Cerebellar cortex (tissue), 1 donor: Measurements from ENCODE around the gene MNAT1.

Experiments
- DNase-seq: peaks from one replicate; pipeline ENCODE4 v3.0.0-alpha.2; 2015; ENCODE audit warnings: low spot score

Gene MNAT1

DNA sequence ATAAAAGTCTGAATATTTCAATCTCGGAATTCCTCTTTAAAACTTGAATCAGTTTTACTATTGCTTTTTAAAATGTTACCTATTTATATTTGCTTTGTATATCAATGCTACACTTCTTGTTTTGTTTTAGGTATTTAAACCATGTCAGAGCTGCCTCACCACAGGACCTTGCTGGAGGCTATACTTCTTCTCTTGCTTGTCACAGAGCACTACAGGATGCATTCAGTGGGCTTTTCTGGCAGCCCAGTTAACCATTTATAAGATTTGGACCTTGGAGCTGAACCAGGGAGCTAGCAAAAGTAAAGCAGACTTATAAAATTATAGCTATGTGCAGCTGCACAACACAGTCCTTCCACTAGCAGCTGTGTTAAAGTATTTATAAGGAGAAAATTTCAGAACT, 233.5 kb downstream of the MNAT1 start:
- DNase-seq: no peak

DNA sequence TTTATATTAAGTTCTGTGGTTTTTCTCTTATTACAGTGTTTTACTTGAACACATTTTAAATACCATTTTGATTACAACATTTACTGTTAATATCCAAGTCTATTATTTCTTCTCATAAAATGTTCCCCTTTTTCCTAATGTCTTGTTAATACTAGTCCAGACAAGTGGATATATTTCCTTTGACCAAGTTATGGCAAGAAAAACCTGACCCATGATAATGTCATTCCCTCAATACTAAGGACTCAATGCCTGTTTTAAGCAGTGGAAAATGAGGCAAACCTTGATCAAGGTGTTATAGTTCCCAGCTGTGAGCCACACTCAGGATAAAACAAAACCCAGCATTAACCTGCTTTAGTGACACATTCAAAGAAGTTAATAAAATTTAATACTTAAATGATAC, 234.1 kb downstream of the MNAT1 start:
- DNase-seq: no peak

DNA sequence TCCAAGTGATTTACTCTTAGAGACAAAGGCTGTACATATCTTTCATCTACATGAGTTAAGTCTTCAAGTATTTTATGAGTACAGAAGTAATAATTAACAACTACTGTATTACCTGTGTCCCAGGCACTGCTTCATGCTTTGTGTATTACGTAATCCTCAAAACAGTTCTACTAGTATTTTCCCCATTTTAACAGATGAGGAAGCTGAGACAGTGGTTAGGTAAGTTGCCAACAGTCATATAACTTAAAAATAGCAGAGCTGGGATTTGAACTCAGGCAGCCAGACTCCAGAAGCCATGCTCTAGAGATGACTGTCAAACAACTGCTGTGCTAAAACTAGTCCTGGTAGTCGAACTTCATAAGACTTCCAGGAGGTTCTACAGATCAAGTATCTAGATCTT, 235.6 kb downstream of the MNAT1 start:
- DNase-seq: no peak

DNA sequence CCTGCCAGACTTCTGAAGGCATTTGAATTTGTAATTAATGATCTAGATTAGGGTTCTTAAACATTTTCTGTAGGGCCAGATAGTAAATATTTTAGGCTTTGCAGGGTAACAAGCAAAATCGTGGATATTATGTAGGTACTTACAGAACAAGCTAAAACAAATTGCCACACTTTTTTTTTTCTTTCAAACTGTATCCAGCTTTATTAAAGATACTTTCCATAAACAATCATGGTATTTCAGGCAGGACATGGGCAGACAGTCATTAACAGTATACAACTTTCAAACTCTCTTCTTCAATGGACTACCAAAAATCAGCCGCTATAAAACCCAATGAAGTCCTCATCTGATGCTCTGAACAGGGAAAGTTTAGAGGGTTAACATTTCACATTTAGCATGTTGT, 236.7 kb downstream of the MNAT1 start:
- no peak for DNase-seq

DNA sequence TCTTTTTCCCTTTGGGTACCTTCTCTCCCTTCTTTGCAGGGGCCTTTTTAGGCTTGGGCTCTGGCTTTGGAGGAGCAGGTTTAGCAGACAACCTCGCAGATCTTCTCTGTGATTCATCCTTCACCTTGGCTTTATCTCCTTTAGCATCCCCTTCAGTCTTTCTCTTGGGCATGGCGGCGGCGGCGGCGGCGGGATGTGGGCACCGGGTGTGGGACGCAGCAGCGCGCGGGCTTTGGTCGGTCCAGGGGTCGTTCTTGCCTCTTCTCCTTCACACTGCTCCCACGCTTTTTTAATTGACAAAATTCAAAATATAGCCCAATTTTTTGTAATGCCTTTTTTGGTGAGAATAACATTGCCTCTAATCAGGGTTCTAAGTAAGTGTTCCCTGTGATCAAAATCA, 237.7 kb downstream of the MNAT1 start:
- no peak for DNase-seq

DNA sequence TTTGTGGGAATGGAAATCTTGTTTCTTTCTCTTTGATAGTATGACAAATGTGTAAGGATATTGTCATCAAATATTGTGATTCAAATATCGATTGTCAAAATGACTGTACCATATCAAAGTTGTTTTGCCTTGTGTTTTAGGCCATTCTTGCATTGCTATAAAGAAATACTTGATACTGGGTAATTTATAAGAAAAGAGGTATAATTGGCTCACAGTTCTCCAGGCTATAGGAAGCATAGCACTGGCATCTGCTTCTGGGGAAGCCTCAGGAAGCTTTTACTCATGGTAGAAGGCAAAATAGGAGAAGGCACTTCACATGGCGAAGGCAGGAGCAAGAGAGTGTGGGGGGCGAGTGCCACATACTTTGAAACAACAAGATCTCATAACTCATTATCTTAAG, 238.5 kb downstream of the MNAT1 start:
- no peak for DNase-seq

DNA sequence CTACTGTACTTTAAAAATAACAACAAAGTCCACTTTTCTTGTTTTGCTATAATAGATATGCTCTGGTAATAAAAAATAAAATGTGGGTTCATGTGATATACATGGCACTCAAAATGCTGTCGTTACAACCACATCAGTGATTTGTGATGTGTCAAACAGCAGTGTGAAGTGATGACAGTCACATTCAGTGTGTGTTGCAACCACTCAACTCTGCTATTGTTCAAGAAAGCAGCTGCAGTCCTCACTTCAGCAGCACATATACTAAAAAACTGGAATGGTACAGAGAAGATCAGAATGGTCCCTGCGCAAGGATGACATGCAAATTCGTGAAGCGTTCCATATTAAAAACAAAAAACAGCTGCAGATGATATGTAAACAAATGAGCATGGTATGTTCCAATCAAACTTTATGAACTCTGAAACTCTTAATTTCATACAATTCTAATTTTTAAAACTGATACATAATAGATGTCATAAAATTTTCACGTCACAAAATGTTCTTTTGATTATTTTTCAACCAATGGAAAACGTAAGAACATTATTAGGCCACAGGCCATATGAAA, 239.6 kb downstream of the MNAT1 start:
- DNase-seq: no peak

DNA sequence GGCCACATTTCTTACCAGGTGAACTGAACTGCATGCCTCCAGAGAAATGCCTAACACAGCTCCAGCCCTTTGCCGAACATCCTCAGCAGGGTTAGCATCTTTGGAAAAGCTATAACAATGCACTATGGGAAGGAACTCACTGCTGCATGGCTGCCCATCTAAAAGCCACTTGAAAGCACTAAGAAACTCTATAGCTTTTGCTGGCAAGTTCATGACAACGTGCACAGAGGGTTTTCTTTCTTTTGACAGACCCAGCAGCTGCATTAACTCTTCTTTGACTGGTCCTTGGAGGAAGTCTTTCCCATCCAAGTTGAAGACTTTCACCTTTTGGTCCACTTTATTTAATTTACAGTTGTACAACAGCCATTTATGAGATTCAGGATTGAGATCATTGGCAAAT, 241.0 kb downstream of the MNAT1 start:
- no peak for DNase-seq

DNA sequence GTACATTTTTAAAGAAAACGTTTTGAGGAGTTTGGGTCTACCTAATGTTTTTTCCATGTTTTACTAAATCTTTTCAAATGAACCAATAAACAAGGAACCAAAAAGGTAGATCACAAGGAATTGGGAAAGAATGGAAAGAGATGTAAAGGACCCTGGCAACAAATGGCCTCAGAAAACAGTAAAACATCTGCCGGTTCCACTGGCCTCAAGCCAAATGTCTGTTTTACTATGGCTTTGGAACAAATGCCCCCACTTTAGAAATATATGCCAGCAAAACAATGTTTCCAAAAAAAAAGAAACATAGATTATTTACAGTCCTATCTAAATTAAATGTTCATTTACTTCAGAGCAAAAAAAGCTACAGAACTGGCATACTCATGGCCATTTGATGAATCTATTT, 243.3 kb downstream of the MNAT1 start:
- no peak for DNase-seq

DNA sequence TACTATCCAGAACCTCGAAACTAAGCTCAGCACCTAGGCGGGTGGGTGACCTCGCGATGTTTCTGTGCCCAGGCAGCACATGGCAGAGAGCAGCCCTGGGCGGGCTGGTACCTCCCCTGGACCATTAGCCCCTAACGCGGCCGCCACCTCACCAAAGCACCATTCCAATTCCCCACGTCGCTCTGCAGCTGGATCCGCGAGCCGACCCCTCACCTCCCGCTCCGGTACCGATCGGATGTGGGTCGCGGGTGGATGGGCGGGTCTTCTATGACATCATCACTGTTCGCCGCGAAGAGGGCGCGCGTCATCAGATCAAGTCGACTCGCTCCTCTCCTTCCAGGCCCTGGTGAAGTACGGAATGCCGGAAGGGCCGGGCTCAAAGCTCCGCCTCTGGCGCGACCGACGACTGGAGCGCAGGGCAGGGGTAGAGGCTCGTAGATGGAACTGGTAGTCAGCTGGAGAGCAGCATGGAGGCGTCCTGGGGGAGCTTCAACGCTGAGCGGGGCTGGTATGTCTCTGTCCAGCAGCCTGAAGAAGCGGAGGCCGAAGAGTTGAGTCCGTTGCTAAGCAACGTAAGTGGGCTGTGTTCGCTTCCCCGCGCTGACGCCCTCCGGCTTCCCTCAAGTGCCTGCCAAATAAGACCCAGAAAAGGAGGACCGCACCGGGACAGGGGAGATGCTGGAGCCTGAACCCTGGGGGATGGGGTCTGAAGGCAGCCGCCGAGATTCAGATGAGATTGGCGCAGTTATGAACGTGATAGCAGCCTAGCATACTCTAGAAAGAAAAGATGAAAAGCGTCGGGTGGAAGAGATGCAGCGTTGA, 246.5 kb downstream of the MNAT1 start, which contains the start of the genes SLC38A6 and TRMT5:
Gene SLC38A6, plus strand, starts transcription at position 435 of the 822 bp plus-strand sequence. Its CDS starts 33 bp downstream, at position 468.
Gene TRMT5, minus strand, starts transcription at position 269 of the 822 bp plus-strand sequence. Its CDS starts 106 bp downstream, at position 163.
- DNase-seq: peak; percentile 94

DNA sequence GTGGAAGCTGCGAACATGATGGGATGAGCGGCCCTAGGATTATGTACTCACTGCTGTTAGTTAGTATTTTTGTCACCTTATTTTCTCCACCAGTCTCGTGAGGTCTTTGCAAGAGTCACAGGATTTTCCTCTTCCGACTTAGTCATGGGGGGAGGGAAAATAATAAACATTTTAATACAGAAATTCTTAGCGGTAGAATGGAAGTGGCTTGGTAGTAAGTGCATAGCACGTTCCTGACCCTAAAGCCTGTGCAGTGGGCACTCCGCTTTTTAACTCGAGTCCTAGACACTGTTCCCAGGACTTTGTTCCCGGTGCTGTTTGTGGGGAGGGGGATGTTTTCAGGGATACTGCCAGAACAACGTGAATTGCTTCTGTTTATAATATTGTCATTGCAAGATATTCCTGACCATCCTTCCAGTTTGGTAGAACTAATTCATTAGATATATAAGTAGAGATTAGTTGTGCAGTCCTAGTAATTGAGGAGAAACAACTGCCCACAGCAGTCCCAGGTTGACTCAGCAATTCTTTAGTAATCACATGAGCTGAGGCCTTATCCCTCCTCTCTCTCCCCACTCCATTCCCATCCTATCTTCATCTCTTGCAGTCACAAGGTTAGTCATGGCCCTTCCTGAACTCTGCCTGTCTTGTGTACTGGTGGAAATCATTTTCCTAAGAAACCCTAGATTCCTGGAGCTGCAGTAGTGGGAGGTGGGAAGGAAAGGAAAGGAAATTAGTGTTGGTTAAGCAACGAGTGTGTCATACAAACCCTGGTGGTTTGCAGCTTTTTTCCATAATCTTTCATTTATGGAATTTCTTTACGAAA, 247.3 kb downstream of the MNAT1 start:
- DNase-seq: peak; percentile 40

DNA sequence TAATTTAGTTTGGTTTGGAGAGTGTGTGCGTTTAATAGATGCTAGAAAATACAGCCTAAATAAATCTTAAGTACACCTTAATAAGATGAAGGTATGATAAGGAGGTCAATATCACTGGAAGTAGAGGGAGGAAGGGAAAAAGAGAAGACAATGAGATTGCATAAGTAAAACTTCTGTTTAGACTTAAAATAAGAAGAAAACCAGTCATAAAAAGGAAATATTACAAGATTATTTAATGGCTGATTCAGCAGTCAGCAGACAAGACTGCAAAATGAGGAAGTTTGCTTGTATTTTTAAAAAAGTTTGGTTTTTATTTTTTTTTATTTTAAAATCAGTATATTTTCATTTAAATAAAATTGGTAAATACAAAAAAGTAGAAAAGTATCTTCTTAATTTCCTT, 249.6 kb downstream of the MNAT1 start:
- DNase-seq: no peak

DNA sequence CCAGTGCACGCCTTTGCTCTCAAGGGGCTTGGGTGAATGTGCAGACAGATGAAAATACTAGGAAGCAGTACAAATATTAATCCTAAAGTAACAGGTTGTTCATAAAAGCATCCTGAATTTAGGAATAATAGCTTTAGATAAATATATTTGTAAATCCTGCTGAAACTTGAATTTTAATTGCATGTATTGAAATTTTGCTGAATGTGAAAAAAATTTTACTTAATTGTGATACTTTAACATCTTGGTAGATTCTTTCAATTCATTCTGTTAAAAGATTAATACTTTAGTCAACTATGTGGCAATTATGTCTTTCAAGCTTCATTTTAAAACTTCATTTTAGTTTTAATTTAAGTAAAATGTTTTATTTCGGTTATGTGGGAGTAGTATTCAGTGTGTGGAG, 251.9 kb downstream of the MNAT1 start:
- no peak for DNase-seq

DNA sequence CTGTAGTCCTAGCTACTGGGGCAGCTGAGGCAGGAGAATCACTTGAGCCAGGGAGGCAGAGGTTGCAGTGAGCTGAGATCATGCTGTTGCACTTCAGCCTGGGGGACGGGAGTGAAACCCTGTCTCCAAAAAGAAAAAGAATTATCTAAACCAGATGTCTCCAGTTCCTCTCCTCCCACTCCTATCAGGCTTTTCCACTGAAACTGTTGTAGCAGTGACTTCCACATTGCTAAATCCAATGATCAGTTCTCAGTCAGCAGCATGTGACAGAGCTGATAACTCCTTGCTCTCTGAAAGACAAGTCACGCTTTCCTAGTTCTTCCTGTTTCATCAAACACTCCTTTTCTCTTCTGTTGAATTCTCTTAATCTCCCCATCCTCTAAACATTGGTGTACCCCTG, 255.0 kb downstream of the MNAT1 start:
- no peak for DNase-seq

DNA sequence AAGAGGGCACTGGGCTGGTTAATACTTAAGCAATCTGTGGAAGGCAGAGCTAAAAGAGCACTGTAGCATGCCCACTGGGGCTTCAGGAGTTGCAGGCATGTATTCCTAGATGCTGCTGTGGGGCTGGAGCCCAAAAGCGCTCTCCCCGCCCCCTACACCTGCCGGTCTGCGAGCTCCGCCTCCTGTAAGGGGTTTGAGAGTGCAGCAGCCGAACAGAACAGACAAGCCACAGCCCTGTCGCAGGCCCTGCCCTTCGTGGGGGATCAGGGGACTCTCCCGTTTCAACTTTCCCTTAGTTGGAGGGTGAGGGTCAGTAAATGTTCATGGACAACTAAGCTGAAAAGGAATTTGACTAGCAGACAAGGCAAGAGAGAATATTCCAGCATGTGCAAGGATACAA, 264.1 kb downstream of the MNAT1 start:
- DNase-seq: no peak

DNA sequence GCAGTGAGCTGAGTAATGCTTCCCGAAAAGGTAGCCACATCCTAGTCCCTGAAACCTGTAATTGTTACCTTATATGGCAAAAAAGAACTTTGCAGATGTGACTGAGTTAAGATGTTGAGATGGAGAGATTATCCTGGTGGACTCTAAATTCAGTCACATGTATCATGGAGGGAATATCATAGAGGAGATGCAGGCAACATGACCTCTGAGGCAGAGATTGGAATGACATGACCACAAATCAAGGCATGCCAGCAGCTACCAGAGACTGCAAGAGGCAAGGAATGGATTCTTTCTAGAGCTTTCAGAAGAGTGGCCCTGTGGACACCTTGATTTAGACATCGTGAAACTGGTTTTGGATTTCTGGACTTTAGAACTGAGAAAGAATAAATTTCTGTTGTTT, 265.0 kb downstream of the MNAT1 start:
- no peak for DNase-seq

DNA sequence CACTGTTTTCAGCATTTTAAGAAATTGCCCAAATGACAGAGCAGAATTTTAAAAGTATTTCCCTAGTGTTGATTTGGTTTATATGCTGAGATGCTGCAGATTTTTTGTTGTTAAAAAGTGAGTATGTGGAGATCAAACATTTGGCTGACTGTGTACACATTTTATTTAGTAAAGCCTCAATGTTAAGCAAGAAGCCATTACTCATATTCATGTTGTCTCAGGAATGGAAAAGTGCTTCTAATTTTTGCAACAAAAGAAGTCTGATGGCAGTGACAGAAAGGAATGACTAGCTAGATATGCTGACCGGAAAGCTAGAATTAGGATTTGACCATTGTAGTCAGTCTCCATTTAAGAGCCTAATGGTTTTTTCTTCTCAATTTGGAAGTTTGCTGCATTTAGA, 269.0 kb downstream of the MNAT1 start:
- DNase-seq: no peak

DNA sequence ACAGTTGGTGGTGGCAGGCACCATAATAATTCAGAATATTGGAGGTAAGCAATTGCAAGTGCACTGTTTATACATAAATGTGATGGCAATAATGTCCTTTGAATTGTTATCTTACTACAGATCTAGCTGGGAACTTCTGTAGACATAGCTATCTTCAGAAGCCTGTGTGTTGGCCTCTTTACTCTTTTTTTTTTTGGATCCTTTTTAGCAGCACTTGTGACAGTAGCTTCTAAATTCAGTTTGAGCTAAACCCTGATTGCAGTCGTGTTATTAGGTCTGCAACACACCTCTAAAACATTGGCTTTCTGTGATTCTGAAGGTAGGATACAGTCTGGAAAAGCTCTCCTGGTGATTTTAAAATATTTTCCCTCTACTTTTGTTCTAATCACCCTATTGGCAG, 285.0 kb downstream of the MNAT1 start:
- DNase-seq: no peak
